GM12874 (cell line): ENCODE data around the gene SNAI3.

Experiments
- TF ChIP-seq, protein P1 (sequence below): IDR thresholded peaks from 2 replicates; pipeline ENCODE4 v1.5.1; 2011; ENCODE audit warnings: low read depth, mild to moderate bottlenecking, control low read depth, low read length, moderate library complexity; ENCODE audit not compliant: insufficient read depth

The SNAI3 gene

GRCh38 chr16:88677721-88678120, 8.6 kb downstream of the SNAI3 start:
- TF ChIP-seq, protein P1, sequence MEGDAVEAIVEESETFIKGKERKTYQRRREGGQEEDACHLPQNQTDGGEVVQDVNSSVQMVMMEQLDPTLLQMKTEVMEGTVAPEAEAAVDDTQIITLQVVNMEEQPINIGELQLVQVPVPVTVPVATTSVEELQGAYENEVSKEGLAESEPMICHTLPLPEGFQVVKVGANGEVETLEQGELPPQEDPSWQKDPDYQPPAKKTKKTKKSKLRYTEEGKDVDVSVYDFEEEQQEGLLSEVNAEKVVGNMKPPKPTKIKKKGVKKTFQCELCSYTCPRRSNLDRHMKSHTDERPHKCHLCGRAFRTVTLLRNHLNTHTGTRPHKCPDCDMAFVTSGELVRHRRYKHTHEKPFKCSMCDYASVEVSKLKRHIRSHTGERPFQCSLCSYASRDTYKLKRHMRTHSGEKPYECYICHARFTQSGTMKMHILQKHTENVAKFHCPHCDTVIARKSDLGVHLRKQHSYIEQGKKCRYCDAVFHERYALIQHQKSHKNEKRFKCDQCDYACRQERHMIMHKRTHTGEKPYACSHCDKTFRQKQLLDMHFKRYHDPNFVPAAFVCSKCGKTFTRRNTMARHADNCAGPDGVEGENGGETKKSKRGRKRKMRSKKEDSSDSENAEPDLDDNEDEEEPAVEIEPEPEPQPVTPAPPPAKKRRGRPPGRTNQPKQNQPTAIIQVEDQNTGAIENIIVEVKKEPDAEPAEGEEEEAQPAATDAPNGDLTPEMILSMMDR = no peak

DNA sequence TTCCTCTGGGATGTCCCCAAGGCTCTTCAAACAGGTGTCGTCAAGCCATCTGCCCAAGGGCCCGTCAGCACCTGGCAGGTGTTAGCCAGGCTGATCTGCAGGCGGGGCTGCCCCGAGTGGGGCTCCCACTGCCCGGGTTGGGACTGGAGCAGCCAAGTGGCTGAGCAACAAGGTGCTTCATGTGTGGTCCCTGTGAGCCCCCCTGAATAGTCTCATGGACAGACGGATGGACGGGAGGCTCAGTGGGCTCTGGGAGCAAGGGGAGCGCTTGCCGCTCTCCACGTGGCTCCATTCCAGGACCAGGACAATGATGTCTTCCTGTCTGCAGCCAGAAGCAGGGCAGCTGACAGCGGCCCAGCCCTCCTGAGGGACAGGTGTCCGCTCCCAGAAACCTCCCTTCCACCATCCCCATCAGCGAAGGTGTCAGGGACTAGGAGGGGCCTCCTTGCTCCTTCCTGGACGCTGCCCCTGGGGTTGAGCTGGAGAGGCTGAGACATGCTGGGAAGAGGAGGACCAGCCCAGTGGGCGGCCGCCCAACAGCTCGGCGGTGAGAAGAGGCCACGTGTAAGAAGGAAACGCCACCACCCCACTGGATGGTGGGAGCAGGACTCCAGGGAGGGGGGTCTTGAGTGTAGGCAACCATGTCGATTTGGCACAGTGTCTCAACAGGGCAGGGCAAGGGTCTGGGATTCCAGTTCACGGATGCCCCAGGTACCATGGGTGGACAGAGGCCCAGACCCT, 9.6 kb downstream of the SNAI3 start:
- TF ChIP-seq, protein P1 = no peak

DNA sequence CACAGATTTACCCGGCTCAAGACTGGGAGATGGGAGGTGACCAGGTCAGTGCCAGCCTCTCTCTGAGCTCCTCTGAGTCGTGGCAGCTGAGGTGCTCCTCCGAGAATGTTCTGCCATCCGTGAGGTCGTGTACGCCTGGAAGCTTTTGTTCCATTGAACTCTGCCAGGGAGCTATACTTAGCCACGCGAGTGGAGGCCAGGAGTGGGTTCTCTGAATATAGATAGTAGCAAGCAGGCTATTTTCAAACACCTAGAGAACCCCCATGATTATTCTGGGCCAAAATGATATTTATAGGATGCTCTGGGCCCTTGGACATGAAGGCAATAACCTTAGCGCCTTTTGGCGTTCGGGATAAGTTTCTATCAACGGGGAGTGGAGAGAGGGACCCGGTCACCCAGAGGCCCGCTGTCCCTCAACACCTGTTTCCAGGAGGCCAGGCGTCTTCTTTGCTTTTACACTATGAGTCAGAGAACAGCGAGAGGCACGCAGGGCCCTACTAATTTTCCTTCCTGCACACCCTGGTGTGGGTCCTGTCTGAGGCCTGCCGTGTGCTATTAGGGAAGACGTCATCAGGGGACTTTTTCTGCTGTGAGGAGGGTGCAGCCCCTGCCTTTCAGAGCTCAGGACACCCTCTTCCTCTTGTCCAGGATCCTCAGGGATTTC, 12.5 kb downstream of the SNAI3 start:
- TF ChIP-seq, protein P1 = no peak

- TF ChIP-seq, protein P1 = 0 out of 2 replicates have a peak, but pooled peaks have one; percentile 3
Observed at GRCh38 chr16:88672776-88673175, 13.5 kb downstream of the SNAI3 start.

- TF ChIP-seq, protein P1 = no peak
Observed at GRCh38 chr16:88671806-88672205, 14.5 kb downstream of the SNAI3 start.

GRCh38 chr16:88669980-88670379, 16.3 kb downstream of the SNAI3 start:
- TF ChIP-seq, protein P1 = no peak

DNA sequence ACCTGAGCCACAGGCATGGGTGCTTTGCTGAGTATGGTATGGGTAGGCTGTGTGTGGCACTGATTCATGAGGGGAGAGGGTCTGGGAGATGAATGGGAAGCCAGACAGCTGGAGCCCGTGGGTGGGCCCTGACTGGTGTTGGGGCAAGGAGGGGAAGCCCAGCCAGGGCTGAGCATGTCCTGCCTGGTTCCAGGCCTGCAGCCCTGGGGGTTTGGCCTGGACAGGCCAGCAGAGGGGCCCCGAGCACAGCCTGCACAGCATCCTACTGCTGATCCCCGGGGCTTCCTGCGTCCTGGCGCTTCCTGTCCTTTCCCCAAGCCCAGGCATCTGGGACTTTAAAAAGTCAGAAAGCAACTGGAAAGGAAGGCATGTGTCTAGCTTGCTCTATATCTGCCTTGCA, 18.8 kb downstream of the SNAI3 start:
- TF ChIP-seq, protein P1 = no peak
